22Rv1 (cell line): ENCODE measurements around the gene PRKCQ.

Experiments
- H3K27ac ChIP-seq: fragments of 450-650 bp; 2 replicates; pipeline ENCODE4 v1.5.1; 2017
- ZFX ChIP-seq: fragments of 450-650 bp; IDR thresholded peaks from 2 replicates; pipeline ENCODE4 v1.6.1; 2017; ENCODE audit warnings: antibody characterized with exemption, borderline replicate concordance
- TF ChIP-seq, protein P1 (sequence below): fragments of 450-650 bp; IDR thresholded peaks from 2 replicates; pipeline ENCODE4 v1.5.1; 2017; ENCODE audit warnings: mild to moderate bottlenecking

Gene PRKCQ

DNA sequence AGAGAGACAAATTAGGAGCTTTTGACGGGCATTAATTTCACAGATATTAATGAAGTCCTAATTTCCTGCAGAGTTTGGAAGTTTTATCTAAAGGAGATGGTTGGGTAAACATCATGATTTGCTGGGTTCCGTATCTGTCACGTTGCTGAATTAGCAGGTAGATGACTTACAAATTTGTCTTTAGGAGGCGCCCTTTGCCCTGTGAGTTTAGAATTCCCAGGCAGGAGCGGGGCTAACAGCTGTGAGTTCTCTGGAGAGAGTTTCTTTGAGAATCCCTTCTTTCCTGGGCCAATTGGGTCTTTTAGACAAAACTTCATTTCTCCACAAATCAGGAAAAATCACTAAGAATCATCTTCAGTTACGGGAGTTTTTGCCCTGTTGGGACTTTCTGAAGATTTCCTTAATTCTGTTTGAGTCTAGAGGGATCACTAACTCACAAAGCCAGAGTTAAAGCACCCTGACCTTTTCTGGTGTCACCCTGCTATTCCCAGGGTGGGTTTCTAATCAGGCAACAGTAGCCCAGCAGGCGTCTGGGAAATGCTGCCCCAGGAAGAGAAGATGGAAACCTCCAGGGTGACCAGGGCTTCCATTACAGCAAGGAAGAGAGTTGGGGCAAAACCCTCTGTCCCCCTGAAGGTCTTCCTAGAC is 63.7 kb downstream of the PRKCQ start:
- TF ChIP-seq, protein P1, sequence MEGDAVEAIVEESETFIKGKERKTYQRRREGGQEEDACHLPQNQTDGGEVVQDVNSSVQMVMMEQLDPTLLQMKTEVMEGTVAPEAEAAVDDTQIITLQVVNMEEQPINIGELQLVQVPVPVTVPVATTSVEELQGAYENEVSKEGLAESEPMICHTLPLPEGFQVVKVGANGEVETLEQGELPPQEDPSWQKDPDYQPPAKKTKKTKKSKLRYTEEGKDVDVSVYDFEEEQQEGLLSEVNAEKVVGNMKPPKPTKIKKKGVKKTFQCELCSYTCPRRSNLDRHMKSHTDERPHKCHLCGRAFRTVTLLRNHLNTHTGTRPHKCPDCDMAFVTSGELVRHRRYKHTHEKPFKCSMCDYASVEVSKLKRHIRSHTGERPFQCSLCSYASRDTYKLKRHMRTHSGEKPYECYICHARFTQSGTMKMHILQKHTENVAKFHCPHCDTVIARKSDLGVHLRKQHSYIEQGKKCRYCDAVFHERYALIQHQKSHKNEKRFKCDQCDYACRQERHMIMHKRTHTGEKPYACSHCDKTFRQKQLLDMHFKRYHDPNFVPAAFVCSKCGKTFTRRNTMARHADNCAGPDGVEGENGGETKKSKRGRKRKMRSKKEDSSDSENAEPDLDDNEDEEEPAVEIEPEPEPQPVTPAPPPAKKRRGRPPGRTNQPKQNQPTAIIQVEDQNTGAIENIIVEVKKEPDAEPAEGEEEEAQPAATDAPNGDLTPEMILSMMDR: no peak
- no peak for TF ChIP-seq ZFX
- no peak overlapping the region for H3K27ac ChIP-seq

DNA sequence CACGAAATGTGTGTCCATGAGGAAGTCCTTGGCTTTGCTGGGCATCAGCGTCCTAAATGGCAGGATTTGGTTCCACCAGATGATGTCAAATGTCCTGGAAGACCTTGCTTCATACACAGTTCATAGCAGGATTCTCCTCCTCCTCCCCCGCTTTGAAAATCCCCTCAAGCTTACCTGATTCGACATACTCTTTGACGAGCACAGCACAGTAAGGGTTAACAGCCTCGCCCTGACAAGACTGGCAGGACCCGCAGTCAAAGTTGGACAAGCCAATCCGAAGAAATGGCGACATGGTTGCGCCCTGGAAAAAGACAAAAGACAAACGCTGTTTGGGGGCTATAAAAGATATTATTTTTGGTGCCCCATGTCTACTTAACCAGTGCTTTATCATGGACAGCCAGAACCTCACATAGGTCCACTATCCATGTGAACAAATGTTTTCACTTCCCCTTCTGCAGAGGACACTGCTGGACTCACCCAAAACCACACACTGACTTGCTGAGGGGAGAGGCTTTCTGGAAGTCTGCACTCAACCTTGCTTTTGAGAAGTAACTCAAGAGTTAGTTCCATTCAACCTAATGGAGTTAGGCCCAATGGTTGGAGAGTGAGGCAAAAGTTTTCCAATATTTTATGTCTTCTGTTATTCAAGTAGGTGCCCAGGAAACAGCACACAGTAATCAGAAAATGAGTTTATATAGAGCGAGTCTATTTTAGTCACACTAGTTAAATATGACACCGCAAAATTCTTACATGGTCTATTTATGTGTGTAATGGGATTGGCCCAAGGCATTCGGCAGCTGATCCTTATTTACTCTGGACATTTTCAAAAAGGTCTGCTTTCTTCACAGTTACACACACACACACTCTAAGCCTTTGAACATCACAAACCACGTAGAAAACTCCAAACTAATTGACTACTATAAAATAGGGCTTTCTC is 65.0 kb downstream of the PRKCQ start:
- TF ChIP-seq ZFX: no peak
- TF ChIP-seq, protein P1: no peak
- no peak overlapping the region for H3K27ac ChIP-seq

DNA sequence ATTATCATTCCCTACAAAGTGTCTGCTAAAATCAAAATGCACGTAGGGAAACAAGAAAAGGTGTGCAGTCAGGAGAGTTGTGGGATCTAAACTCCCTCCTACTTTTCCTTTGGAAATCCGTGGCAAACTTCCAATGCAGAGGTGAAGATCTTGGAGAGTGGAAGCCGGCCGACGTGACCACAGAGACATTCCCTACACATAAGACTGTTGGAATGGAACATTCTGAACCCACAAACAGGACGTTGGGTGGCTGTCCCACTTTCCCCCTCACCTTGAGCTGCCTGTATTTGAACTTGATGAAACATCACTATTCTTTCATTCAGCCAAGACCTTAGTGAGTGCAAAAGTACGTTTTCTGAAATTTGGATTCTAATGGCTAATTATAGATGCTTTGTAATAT is 65.9 kb downstream of the PRKCQ start:
- TF ChIP-seq, protein P1: no peak
- TF ChIP-seq ZFX: no peak
- no peak overlapping the region for H3K27ac ChIP-seq

DNA sequence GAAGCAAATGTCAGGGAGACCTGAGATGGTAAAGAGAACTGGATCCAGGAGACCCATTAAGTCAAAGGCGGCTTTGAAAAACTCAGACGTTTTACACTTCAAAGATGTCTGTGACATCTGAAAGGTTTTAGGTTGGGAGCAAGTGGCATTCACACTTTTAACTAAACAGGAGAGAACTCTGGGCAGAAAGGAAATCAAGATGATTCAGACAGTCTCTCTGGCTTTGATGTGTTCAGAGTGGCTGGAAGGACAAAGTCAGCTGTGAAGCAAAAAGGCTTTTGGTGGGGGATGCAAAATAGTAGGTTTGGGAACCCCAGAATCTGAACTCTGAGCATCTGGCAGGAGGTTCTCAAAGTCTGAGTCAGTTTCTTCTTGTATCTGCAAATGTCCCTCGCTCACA is 66.6 kb downstream of the PRKCQ start:
- TF ChIP-seq, protein P1: no peak
- TF ChIP-seq ZFX: no peak
- no peak overlapping the region for H3K27ac ChIP-seq

DNA sequence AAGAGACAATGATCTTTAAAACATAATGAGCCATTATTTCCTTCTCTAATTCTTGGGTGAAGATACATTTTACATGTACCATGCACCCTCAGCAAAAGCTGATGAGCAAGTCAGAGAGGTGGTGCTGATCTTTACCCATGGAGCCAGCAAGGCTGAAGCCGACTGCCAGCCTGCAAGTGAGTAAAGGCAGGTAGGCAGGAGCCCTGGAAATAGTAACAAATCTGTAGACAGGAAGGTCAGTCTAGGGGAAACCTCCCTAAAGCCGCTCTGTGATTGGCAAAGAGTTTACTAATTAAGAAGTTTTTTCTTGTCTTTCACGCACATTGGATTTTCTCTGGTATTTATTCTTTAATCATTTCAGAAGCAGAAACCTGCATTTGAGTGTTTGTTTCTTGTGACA is 67.9 kb downstream of the PRKCQ start:
- TF ChIP-seq, protein P1: no peak
- TF ChIP-seq ZFX: no peak
- no peak overlapping the region for H3K27ac ChIP-seq

DNA sequence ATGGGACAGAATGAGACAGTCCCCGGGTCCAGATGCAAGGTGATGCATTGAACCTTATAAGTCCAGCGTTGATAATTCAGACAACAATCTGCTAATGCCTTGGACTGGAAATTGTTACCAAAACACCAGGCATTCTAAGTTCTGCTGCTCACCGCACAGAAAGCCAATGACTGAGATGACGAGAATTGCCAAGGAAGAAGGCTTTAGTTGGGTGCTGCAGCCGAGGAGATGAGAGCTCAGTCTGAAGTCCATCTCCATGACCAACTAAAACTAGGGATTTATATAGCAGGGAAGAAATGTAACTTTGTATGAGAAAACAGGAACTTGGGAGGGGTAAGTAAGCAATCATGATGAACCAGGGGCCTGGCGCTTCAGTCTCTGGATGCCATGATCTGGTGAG is 68.7 kb downstream of the PRKCQ start:
- no peak overlapping the region for H3K27ac ChIP-seq
- TF ChIP-seq, protein P1: no peak
- no peak for TF ChIP-seq ZFX

DNA sequence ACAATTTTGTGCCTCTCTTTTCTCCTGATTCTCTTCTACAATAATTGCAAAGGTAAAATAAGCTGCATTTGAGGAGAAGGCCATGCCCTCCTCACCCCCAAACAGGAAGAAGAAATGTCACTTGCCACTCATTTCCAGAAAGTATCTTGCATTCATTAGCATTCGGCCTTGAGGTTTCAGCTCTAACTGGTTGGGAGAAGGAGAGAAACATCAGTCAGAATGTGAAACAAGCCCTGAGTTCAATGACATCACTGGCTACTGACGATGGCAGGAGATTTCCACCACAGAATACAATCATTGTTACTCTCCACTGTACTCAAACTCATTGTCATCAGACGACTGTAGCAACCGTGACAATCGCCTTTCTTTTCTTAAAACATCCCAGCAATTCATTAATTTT is 72.8 kb downstream of the PRKCQ start:
- no peak overlapping the region for H3K27ac ChIP-seq
- TF ChIP-seq, protein P1: no peak
- TF ChIP-seq ZFX: no peak
